COLO829 (cell line): Measurements from ENCODE around the gene MIX23.
A peak's percentile ranks its signal among the peaks of the same experiment; 100 is the strongest.

Experiments used
- DNase-seq: peaks from one replicate; pipeline ENCODE4 v3.0.0; 2012; ENCODE audit warnings: low spot score

MIX23 gene

DNA sequence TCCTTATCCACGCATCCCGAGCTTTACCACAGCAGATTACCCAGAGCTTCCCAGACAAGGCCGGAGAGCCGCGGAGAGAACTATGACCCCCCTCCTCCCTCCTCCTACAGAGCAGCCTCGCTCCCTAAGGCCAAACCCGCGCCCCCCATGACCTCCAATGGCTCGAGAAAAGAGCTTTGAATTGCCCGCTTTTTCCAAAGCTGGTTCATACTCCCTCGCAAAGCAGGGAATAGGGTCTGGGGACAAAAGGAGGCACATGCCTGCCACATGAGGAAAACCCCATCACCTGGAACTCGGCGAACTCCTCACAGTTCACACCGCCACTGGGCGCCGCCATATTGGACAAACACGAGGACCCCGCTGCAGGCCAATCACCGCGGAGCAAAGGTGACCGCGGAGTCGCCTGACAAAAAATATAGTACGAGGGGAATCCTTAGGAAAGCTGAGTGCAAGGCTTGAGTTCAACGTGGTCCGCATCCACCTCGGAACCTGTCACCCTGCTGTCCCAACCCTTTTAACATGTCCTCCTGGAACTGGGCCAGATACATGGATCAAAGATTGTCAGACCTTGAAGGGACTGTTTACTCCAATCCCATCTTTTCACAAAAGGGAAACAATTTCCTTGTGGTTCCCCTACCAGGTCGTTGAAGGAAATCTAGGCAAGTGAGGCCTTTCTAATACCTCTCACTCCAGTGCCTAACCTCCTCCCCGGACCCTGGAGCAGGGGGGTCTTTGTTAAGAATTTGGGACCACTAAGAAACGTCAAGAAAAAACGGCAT, at the start of gene MIX23:
Gene MIX23 (minus strand): TSS at position 344 of the 779 bp plus-strand sequence. CDS start 7 bp downstream, at position 337.
- peak; percentile 95 for DNase-seq

DNA sequence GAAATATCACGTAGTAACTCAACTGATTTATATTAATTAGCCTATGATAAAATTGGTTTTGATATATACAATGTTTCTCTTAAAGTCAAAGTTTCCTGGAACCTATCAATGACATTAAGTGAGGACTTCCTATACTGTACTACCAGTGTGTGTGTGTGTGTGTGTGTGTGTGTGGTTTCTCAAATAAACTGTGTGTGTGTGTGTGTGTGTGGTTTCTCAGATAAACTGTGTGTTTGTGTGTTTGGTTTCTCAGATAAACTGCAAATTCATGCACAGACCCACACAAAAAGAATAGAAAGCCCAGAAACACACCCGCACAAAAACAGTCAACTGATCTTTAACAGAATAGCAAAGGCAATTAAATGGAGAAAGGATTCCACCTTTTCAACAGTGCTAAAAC, 47.3 kb upstream of the MIX23 start:
- no peak for DNase-seq

DNA sequence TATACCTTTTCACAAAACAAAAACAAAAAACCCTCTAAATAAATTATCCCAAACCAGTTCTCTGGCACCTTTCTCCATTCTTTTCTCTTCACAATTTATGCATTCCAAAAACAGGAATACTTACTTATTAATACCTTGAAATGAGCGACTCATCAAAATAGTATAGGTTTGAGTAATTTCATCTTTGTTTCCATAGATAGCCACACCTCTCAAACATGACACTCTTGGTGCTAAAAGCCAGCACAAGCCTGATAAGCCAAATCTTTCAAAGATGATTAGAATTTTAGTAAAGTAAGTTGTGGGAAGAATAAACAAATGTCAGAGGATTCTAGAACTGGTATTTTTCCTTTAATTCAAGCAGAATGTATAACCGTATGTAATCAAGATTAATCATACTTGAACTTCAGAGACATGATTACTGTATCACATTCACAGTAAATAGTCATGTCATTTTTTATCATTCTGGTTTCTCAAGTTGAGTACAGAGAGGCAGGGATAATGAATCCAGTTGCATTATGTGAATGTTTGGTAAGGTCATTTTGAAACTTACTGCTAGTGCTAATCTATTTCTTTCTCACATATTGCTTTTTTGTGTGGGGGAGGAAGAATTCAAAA, 44.9 kb upstream of the MIX23 start:
- DNase-seq = no peak

DNA sequence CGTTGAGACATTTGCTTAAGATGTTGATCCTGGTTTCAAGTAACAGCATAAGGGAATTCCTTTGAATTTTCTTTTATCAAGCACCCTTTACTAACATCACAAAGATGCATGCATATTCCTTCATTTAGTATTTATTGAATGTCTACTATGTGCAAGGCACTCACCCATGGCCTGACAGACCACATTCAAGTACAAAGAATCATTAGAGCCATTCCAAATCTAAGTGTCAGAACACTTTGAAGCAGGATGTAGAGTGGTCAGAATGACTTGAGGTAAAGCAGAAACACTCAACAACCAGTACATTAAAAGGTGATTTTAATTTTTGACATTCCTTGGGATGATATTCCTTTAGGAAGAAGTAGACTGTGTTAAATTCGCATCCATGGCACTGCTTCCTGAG, 38.8 kb upstream of the MIX23 start:
- no peak for DNase-seq

DNA sequence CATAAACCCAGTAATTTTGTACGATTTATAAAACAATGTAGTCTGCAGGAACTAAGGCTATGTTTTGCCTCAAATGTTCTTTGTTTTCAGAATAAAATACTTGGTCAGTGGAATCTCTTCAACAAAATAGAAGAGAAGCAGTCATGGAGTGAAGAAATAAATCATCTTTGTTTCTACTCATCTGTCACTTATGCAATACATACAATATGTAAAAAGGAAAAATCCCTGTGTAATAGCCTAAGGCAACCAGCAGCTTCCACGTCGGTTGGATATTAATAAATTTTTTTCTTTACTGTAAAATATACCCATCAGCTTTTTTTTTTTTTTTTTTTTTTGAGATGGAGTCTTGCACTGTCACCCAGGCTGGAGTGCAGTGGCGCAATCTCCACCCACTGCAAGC, 38.1 kb upstream of the MIX23 start:
- DNase-seq = no peak

DNA sequence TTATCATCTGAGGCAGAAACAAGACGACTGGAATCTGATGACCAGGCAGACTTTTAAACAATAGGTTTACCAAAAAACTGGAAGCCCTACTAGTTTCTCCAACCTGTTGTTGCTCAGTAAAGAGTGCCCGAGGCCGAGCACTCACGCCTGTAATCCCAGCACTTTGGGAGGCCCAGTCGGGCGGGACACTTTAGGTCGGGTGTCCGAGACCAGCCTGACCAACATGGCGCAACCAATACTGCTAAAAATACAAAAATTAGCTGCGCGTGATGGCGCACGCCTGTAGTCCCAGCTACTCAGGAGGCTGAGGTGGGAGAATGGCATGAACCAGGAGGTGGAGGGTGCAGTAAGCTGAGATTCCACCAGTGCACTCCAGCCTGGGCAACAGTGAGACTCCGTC, 33.9 kb upstream of the MIX23 start:
- no peak for DNase-seq

DNA sequence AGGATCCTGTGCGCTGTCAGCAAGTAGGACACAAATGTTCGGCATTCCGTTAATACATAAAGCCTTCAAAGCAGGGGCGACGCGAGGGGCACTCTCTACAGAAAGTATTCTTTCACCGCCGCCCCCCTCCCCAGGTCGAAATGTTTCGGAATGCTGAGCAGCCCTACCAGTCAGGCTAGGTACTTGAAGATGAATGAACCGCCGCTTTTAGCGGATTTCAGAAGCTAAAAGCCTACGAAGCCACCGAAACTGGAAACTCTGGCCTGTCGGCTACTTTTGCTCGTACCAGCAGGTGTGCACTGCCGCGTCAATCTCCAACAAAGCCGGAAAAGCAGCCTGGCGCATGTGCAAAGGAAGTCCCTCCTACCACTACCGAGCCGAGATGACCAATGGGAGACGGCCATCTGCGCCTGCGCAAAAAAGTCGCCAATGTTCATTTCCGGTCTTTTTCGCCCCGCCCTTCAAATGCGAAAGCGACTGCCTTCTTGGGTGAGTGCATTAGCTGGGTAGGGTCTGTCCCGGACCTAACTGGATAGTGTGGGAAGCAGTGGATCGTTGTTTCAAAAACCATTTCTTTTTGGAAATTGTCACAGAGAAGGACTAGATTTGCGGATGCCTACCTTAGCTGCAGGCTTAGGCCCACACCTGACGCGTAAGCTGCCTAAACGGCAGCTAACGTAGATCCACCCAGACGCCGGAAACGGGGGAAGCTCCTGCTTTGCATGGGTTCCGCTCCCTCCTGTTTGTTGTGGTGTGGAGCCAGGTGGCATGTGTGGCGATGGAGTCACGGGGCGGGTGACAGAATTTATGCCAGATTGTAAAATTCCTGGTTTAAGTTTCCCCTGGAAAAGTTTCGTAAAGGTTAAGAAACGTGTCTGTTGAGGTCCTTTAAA, 33.0 kb upstream of the MIX23 start, which contains the start of gene WDR5B:
Gene WDR5B (minus strand): TSS at position 301 of the 893 bp plus-strand sequence. CDS start 534 bp downstream, outside the sequence.
- DNase-seq = peak; percentile 100

DNA sequence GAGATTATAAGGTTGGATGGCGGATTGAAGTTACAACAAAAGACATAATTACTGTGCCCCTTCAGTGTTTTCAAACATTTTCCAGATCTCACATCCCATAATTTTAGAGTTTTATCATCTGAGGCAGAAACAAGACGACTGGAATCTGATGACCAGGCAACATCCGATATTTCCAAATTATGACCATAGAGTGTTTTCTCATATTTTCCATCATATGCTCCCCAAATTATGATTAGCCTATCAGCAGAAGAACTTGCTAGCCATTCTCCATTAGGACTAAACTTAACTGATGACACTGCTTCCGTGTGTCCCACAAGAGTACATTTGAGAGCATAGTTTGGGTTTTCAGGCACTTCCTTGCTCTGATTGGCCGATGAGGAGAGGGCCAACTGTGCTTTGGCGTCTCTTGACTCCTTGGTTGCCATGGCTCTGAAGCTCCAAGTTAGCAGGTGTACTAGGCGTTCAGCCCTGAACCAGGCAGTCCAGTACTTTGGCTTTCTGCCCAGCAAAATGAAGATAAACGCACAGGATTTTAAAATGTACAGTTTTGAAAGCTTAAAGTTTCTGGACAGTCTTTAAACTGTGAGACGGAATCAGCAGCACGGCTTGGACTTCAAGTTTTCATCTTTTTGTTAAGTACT, 32.2 kb upstream of the MIX23 start:
- peak; percentile 54 for DNase-seq

DNA sequence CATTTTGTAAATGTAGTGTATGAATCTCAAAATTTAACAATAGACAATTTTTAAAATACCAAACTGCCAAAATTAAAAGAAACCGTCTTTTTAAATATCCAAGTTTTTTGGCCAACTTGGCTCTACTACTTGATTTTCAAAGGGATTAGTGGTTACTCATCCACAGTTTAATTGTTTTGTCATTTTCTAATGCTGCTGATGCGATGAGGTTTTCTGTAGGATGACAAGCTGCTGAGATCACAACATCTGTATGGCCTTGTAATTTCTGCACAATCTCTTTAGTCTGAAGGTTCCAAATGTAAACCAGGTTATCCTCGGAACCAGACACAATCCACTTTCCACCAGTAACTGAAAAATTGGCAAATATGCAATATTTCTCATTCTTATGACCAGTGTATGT, 31.4 kb upstream of the MIX23 start:
- DNase-seq = no peak

DNA sequence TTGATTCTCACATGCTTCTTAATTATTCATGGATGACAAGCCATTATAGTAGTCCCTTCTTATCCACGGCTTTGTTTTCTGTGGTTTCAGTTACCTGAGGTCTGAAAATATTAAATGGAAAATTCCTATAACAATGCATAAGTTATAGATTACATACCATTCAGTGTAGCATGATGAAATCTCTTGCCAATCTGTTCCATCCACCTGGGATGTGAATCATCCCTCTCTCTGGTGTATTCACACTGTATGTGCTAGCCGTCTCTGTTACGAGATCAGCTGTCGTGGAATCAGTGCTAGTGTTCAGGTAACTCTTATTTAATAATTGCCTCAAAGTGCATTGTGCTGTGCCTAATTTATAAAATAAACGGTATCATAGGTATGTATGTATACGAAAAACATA, 27.6 kb upstream of the MIX23 start:
- DNase-seq = no peak

DNA sequence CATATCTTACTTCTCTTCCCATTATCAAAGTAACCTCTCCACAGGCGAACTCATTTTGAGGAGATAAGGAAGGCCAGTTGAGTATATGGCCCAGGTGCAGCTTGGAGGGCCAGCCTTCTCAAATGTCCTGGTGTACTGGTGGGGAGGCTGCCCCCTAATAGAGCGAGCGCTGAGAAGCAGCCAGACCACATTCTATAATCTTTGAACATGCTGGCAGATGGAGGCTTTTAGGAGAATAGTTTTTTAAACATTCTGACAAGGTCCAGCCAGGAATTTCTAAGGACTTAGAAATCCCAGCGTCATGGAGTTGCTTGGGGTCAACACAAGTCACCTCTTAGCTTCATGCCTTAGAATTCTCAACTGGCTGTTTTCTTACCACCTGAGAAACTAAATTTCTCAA, 27.1 kb upstream of the MIX23 start:
- no peak for DNase-seq

DNA sequence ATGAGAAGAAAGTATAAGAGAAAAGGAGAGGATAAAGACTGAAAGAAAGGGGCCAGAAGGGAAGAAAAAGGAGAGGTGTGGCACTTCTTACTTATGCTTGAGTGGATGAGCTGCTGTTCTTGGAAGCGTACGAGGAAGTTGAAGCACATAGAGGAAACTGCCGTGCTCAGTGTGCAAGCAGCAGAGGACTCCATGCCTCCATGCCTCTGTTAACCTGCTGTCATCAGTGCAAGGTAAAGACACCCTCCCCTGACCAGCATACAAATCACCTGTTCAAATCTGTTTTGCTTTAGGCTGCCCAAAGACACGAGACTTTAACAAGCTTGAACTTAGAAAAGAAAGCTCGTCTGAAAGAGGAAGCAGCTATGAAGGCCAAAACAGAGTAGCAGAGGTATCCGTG, 26.4 kb upstream of the MIX23 start:
- no peak for DNase-seq

DNA sequence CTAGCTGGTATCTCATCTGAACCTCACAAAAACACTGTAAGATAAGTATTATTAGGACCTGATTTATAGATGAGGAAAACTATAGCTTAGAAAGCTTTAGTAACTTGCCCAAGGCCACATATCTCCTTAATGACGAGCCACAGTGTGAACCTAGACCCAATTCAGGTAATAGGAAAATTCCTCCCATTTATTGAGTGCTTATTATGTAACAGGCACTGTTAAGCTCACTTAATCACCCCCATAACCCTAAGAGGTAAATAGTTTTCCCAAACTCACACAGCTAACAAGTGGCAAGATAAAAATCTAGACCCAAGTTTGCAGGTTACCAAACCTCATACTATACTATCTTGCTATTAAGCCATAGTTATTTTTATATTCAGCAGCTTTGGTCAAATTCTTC, 24.9 kb upstream of the MIX23 start:
- no peak for DNase-seq

DNA sequence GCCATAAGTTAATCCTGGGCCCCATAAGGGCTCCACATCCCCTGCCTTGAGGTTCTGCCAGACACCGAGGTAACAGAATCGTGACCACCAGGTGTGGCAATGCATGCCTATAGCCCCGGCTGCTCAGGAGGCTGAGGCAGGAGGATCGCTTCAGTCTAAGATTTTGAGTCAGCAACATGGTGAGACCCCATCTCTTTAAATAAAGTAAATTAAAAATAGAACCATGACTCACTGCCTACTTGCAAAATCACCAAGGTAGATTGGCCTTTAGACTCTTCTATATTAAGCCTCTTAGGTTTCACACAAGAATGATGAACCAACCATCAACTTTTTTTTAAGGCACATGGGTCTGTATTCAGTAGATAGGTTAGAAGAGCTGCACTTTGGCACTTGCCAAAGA, 23.2 kb upstream of the MIX23 start:
- no peak for DNase-seq

DNA sequence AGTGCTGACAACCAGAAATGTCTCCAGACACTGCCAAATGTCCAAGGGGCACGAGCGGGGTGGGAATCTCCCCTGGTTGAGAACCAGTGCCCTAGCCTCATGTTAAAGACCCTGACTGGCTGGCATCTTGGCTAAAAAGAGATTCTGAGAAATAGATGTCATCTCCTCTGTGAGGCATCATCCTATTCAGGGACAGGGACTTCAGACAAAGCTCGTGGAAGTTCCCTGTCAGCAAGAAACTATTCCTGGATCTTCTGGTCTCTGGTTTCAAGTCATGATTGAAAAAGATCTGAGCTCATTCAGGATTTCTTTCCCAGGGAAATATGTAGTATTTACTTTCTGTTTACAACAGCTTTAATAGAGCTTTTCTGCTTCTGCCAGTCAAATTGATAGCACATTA, 22.0 kb upstream of the MIX23 start:
- DNase-seq = no peak

DNA sequence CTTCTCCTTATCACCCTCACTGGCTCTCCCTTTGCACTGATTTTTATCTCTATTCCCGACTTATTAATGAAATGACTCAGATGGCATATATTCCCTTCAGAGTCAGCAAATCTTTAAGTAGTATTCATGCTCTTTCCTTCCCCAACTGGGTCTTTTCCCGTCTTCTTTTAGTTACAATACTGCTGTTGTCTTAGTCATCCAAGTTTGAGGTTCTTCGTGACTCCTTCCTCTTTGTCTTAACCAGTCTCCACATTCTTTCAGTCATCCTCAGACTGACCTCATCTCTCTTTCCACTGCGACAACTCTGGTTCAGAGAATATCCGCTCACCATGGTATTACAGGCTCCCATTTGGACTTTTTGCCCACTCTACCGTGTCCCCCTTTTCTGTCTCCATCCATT, 20.5 kb upstream of the MIX23 start:
- peak; percentile 89 for DNase-seq

DNA sequence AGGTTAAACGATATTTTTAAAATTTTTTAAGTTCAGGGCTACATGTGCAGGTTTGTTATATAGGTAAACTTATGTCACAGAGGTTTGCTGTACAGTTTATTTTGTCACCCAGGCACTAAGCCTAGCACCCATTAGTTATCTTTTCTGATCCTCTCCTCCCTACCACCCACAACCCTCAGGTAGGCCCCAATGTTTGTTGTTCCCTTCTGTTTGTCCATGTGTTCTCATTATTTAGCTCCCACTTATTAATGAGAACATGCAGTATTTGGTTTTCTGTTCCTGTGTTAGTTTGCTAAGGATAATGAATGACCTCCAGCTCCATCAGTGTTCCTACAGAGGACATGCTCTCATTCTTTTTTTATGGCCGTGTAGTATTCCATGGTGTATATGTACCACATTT, 15.9 kb upstream of the MIX23 start:
- no peak for DNase-seq

DNA sequence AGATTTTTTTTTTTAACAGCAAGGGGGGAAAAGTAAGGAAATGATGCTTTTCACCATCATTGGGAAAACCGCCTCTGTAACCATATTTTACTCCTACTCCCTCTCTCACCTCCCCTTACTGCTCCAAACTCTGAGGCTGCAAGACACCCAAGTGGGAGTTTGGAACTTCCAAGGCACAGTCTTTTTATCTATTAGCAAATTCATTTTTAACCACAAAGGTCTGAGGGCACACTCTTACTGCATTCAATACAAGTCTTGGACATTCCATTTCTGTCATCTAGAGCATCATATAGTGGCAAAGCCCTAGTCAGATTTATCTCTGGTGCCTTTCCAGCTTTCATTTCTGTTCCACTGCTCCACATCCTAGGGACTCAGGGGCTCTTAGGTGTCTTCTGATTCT, 14.2 kb upstream of the MIX23 start:
- no peak for DNase-seq

DNA sequence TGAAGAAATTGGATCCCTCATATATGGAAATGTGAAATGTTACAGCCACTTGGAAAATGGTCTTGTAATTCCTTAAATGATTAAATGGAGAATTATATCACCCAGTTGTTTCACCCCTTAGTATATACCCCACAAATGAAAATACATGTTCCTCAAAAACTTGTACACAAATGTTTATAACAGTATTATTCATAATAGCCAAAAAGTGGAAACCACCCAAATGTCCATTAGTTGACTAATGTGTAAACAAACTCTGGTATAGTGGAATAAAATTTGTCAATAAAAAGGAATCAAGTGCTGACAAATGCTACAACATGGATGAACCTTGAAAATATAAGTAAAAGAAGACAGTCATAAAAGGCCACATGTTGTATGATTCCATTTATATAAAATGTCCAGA, 13.5 kb upstream of the MIX23 start:
- no peak for DNase-seq

DNA sequence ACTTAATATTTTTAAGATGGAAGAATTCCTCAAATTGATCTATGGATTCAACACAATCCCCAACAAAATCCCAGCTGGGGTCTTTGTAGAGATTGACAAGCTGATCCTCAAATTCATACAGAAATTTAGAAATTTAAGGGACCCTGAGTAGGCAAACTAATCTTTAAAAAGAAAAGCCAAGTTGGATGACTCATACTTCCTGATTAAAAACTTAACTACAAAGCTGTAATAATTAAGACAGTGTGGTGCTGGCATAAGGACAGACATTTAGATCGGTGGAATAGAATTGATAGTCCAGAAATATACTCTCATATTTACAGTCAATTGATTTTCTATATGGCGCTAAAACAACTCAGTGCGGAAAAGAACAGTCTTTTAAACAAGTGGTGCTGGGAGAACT, 12.6 kb upstream of the MIX23 start:
- no peak for DNase-seq

DNA sequence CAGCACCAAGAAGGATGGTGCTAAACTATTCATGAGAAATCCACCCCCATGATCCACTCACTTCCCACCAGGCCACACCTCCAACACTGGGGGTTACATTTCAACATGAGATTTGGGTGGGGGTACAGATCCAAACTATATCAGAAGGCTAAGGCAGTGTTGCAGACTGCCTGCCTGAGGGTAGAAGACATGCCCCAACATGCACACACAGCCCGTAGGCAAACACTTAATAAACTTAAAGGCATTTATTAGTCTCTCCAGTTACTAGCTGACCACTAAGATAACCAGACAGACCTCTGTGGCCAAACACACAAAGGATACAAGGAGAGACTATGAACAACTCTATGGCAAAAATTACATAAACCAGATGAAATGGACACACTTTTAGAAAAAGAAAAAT, 11.1 kb upstream of the MIX23 start:
- no peak for DNase-seq
